ENCODE data around the gene USP19.
A peak's percentile ranks its signal among the peaks of the same experiment; 100 is the strongest.

Gene USP19

DNA sequence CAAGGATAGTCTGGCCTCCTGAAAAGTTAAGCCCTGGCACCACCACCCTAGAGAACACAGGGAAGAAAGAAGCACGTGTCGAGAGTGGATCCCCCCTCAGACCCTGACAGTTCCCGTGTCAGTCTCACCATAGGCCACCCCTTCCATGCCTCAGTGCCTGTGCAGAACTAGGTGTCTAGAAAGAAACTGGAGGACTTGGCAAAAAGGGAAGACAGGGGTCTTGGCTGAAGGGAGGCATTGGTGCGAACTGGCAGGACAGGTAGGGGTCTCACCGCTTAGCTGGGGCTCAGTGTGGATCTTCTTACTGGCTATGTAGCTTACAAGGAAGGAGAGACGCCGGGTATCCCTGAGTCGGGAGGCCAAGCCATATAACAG lies 16.6 kb downstream of the USP19 start:
- no peak for DNase-seq

- DNase-seq = no peak
These were observed 20.5 kb downstream of the USP19 start for GRCh38 chr3:49100046-49100615.

DNA sequence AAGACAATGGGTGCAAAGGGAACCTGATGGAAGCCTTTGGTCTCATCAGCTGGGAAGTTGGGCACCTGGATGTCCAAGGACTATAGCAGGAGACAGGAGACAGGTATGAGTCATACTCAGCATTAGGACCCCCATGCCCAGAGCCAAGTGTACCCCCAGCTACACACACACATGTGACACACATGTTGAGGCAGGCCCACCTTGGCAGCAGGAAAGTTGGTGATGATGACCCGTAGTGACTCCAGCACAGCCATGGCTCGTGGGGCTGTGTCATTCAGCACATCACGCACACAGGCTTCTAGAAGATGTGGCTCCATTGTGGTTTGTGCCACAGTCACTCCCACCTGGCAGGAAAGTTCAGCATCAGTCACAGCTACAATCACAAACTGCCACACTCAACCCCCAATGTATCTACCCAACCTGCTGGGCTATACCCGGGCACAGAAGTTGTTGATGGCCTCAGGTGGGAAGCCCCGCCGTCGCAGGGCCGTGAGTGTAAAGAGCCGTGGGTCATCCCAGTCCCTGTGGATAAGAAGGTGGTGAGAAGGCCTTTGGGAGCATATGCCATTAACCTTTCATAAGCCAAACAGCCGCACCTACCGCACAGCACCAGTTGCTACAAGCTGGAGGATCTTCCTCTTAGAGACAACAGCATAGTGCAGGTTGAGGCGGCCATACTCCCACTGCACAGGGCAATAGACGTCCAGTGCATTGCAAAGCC lies 21.6 kb downstream of the USP19 start:
- DNase-seq = no peak

DNA sequence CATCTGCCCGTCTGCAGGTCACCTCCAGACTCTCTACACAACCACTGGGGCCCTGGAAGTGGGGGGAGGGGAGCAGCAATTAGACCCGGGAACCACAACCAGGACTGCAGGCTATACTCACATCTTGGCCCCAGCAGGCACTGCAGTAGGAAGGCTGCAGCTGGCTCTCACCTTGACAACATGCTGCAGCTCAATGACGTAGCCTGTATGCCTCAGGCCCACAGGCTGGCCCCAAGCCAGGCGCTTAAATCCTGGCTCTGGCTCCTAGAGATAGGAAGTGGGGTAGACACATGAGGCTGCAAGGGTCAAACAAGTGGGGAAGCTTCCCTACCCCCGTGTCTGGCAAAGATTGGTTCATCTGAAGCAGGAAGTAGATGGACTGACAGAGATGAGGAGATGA lies 22.2 kb downstream of the USP19 start:
- DNase-seq = no peak

DNA sequence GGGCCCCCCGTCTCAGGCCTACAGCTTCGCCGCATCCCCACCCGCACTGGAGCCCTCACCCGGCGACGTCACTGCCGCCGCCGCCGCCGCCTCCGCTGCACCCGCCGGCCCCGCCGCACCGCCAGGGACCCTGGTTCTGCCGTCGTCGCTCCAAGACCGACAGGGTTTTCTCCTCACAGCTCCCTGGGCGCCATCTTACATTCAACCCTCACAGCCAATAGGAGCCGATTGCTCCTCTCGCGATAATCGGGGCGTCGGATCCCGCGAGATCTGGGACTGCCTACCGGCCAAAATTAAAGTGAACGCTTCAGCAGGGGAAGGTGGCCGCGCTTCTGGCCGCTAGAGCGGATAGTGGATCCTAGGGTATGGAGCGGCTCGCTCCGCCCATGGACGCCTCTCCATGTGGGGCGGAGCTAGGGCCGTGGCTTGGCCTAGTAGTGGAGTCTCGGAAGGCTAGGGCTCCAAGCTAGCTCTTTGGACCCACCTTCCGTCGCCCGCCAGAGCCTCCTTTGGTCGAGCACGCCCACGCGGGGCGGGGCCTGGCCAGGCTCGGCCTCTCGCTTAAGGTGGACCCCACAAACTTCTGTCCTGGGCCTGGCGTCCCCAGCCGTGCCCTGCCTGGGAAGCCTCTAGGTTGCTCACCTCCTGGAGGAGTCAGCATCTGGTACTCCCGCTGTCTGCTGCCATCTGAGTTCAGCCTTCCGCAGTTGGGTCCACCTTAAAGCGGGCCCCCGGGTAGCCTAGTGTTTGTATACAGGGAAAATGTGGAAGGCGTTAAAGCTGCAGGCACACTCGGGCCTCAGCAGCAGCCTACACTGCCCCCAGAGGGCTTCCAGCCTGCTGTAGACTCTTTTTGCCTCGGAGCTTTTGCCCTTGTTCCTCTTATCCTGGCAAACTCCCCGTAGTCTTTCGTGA lies 26.5 kb downstream of the USP19 start, which contains the start of gene QRICH1:
Gene QRICH1, minus strand, starts transcription at position 219 of the 915 bp plus-strand sequence. CDS start 17,054 bp downstream, outside the sequence.
- peak; percentile 91 to 100 (median 99) for DNase-seq

GRCh38 chr3:49092938-49093852 lies 27.4 kb downstream of the USP19 start:
- DNase-seq = peak; percentile 20 to 88 (median 78)

- no peak for DNase-seq
These were observed 39.2 kb downstream of the USP19 start for GRCh38 chr3:49081429-49081828.

DNA sequence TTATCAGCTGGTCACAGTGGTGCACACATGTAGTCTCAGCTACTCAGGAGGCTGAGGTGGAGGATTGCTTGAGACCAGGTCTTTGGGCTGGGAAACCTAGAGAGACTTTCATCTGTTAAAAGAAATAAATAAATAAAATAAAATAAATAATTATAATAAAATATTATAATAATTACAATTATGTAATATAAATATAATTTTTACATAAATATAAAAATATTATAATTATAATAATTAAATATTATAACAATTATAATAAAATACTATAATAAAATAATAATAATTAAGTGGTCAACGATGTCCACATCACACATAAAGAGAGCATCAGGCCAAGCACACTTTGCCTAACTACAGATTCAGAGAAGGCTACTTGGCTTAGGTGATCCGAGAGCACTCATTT lies 41.4 kb downstream of the USP19 start:
- DNase-seq = no peak

- no peak for DNase-seq
These were observed 44.0 kb downstream of the USP19 start for GRCh38 chr3:49076646-49077045.

GRCh38 chr3:49076116-49076515 lies 44.5 kb downstream of the USP19 start:
- DNase-seq = no peak
